ENCODE data around the gene RAB26. TPM values are rescaled to one million over a fixed set of nuclear protein-coding genes. Genes with fewer than 3 reads are reported as not detected.
"Not testable (repeated sequence)": the region's sequence is repeated elsewhere in the genome, so short reads cannot be mapped to it uniquely, and the experiment has no call there.

The RAB26 gene
- total and polyA plus RNA-seq, 10 donors: 0.26 to 7.9 (median 1.2) TPM; not detected in 1

DNA sequence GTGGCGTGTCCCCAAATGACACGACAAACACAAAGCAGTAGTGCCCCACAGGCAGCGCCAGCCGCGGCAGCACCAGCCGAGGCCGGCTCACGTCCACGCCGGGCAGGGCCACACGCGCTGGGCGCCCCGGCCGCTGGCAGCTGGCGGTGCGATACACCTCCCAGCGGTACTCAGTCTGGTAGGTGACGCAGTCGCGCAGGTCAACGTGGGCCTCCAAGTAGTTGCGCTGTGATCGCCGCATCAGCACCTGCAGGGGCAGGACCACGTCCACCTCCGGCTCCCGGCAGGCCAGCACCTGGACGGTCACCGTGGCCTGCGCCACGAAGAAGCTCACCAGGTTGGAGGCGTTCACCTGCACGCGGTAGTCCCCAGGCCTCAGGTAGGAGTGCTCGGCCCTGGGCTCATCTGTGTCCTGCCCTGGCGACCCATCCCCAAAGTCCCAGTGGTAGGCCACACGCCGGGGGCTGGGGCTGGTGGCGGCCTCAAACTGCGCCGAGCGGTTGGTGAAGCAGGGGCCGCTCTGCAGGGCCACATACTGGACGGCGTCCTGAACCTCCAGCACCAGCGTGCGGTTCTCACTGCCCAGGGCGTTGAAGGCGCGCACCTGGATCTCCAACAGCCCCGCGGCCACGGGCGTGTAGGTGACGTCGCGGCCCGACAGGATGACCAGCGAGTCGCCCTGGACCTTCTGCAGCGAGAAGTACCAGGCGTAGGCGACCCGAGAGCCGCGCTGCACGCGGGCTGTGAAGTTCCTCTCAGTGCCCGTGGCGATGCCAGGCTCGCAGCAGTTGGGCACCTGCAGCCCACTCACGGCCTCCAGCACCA lies 39.8 kb upstream of the RAB26 start:
- H3K27me3 ChIP-seq (replicated peaks in 1 of 7); H3K27ac ChIP-seq; H3K4me3 ChIP-seq; H3K4me1 ChIP-seq; intact Hi-C loops (cut with DNase I; ENCODE audit: low total_unique reads); H3K9me3 ChIP-seq; DNase-seq: not testable (repeated sequence)
- peaks cover 0 to 88% (median 59%) of the 10 kb centered on the region in 6 donors for H3K36me3 ChIP-seq
- WGBS, 5 donors: 97 to 98% (median 97%) methylated on average over 12 to 73 of the region's 73 CpGs

DNA sequence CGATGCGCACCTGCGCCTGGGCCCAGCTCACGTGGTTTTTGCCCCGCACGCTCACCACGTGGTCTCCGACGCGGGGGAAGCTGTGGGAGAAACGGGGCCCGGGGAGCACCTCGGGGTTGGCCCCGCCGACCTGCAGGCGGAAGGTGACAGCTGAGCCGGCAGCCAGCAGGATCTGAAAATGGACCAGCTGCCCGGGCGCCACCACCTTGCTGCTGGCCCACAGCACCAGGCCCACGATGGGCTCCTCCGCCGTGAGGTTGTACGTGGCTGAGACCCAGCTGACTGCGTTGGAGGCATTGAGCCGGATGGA lies 39.2 kb upstream of the RAB26 start:
- H3K4me3 ChIP-seq; H3K9me3 ChIP-seq; H3K4me1 ChIP-seq; intact Hi-C loops (cut with DNase I; ENCODE audit: low total_unique reads); DNase-seq; H3K27ac ChIP-seq; H3K27me3 ChIP-seq (replicated peaks in 1 of 7): not testable (repeated sequence)
- 92 to 100% (median 95%) methylated on average over 3 to 25 of the region's 25 CpGs for WGBS, 5 donors
- H3K36me3 ChIP-seq: peaks cover 0 to 92% (median 64%) of the 10 kb centered on the region in 6 donors

DNA sequence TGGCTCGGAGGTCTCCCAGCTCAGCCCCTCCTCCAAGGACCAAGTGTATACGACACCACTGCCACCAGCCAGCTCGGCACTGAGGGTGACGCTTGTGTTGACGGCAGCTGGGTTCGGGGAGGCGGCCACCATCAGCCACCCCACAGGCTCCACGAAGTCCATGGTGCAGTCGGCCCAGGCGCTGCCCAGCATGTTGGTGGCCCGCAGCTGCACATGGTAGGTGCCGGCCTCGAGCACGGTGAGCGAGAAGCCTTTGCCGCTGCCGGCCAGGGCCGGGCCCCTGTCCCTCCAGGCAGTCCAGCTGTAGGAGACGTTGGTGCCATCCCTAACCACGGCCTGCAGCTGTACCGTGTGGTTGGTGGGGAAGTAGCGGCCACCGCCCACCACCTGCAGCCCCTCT lies 38.6 kb upstream of the RAB26 start:
- intact Hi-C loops (cut with DNase I; ENCODE audit: low total_unique reads); H3K27ac ChIP-seq; DNase-seq; H3K27me3 ChIP-seq (replicated peaks in 1 of 7); H3K4me3 ChIP-seq; H3K9me3 ChIP-seq; H3K4me1 ChIP-seq: not testable (repeated sequence)
- 90 to 100% (median 93%) methylated on average over 2 to 23 of the region's 23 CpGs for WGBS, 5 donors
- H3K36me3 ChIP-seq: peaks cover 0 to 98% (median 66%) of the 10 kb centered on the region in 6 donors

DNA sequence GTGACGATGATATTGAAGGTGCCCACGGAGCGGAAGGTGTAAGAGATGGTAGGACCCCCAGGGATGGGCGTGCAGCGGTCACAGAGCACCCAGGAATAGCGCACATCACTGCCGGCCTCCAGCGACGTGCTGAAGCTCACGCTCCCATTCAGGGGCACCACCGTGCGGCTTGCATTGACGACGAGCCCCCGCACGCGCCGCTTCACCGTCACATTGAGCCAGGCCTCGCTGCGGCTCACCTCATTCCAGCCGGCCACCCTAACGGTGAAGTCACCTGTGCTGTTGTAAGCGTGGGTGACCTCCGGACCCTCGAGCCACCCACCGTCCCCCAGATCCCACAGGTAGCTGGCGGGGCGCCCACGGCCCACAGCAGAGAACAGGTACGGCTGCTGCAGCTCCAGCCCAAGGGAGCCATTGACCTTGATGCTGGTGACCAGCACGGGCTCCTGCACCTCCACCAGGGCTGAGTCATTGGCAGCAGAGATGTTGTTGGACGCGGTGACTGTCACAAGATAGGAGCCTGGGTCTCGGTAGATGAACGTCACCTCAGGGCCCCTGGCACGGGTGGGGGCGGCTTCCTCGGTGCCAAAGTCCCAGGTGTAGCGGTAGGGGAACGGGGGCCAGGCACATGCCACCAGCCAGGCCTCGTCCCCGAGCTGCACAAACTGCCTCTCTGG lies 38.0 kb upstream of the RAB26 start:
- 94 to 97% (median 97%) methylated on average over 15 to 43 of the region's 43 CpGs for WGBS, 5 donors

DNA sequence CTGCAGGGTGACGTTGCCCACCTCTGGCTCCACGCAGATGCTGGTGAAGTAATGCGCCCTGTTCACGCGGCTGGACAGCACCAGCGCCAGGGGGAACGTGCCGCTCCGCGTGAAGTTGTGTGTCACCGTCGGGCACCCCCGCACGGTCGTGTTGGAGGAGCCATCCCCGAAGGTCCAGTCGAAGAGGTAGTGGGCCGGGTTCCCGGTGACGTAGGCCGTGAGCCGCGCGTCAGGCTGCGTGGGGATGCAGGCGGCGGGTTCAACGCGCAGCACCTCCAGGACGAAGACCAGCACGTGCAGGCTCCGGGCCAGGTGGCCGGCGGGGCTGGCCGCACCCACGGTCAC lies 37.4 kb upstream of the RAB26 start:
- H3K9me3 ChIP-seq; intact Hi-C loops (cut with DNase I; ENCODE audit: low total_unique reads); H3K27me3 ChIP-seq (replicated peaks in 1 of 7); H3K27ac ChIP-seq; H3K4me3 ChIP-seq; DNase-seq: not testable (repeated sequence)
- Histone ChIP-seq H3K4me1 (peaks cover 0 to 11% (median 3%) of the 10 kb centered on the region in 6 donors), H3K36me3 (peaks cover 0 to 96% (median 60%) of the 10 kb centered on the region in 6 donors)
- 95 to 98% (median 98%) methylated on average over 16 to 36 of the region's 36 CpGs for WGBS, 5 donors

More for the DNA sequence above, 38.0 kb upstream of the RAB26 start:
- H3K4me3 ChIP-seq; intact Hi-C loops (cut with DNase I; ENCODE audit: low total_unique reads); H3K4me1 ChIP-seq; H3K27me3 ChIP-seq (replicated peaks in 1 of 7); H3K9me3 ChIP-seq; H3K27ac ChIP-seq: not testable (repeated sequence)
- peak; percentile 50 for DNase-seq
- peaks cover 0 to 98% (median 65%) of the 10 kb centered on the region in 6 donors for H3K36me3 ChIP-seq

DNA sequence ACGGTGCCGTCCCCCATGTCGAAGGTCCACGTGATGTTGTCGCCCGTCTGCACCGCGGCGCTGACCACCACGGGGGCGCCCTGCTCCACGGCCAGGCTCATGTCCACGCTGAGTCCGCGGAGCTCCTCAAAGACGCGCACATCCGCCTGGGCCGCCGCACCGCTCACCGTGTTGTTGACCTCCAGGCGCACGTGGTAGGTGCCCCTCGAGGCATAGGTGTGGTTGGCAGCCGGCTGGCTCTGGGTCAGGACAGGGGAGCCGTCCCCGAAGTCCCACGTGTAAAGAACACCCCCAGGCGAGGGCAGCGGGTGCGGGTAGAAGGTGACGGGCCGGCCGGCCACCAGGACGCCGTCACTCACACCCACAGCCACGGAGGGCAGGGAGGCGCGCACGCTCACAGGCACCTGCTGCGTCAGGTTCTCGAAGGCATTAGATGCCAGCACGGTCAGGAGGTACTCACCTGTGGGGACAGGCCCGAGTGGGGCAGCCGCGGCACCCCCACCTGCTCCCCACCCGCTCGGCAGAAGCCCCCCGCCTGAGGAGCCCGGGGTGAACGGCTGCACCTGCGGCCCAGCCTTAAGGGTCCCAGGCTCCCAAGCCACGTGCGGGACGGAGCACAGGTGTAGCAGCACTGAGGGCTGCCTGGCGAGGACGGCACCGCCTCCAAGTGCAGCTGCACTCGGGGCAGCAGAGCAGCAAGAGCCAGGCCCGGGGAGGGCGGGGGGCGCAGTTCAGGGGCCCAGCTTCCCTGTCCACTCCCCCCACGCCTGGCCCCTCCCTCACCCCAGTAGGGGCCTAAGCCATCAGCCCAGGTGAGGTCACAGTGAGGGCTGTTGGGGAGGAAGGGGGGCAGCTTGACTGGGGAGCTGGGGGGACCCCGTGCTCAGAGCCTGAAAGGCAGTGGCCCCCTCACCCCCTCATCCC lies 36.8 kb upstream of the RAB26 start:
- H3K27me3 ChIP-seq (replicated peaks in 1 of 7); H3K9me3 ChIP-seq; intact Hi-C loops (cut with DNase I; ENCODE audit: low total_unique reads); H3K4me3 ChIP-seq; H3K27ac ChIP-seq: not testable (repeated sequence)
- Histone ChIP-seq H3K4me1 (peaks cover 0 to 17% (median 6%) of the 10 kb centered on the region in 6 donors), H3K36me3 (peaks cover 0 to 95% (median 57%) of the 10 kb centered on the region in 6 donors)
- 95 to 97% (median 96%) methylated on average over 49 to 65 of the region's 65 CpGs for WGBS, 5 donors
- peak; percentile 65 for DNase-seq
